Measurements from ENCODE around the gene JARID2.

DNA sequence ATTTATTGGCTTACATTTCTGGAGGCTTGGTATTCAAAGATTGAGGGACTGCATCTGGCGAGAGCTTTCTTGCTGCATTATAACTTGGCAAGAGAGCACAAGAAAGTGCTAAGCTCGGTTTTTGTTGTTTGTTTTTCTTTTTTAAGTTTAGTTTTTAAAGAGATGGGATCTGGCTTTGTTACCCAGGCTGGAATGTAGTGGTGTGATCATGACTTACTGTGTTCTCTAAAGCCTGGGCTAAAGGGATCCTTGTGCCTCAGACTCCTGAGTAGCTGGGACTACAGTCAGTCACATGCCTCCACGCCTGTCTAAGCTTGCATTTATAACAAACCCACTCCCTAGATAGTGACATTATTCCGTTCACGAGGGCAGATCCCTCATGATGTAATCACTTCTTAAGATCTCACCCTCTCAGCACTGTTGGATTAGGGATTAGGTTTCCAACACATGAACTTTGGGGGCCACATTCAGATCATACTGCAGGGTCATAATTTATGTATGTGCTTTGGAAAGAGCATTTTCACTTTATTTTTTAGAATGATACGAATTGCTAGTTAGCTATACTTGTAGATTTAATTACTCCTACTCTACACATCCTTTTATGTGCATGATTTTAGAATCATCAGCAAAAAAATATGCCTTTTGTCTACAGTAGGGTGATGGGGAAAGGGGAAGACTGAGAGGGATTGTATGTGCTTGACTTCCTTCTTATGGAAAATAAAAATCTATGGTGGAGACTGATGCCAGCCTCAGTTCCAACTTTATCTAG is 167.8 kb downstream of the JARID2 start:
- no peak for TF ChIP-seq POLR2A (IDR thresholded peaks at IDR 0.05)
- TF ChIP-seq, protein P1, sequence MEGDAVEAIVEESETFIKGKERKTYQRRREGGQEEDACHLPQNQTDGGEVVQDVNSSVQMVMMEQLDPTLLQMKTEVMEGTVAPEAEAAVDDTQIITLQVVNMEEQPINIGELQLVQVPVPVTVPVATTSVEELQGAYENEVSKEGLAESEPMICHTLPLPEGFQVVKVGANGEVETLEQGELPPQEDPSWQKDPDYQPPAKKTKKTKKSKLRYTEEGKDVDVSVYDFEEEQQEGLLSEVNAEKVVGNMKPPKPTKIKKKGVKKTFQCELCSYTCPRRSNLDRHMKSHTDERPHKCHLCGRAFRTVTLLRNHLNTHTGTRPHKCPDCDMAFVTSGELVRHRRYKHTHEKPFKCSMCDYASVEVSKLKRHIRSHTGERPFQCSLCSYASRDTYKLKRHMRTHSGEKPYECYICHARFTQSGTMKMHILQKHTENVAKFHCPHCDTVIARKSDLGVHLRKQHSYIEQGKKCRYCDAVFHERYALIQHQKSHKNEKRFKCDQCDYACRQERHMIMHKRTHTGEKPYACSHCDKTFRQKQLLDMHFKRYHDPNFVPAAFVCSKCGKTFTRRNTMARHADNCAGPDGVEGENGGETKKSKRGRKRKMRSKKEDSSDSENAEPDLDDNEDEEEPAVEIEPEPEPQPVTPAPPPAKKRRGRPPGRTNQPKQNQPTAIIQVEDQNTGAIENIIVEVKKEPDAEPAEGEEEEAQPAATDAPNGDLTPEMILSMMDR (IDR thresholded peaks at IDR 0.05): no peak

Measured in heart left ventricle (tissue), 13 donors.